ENCODE data around the gene SPAG9.

SPAG9 gene

DNA sequence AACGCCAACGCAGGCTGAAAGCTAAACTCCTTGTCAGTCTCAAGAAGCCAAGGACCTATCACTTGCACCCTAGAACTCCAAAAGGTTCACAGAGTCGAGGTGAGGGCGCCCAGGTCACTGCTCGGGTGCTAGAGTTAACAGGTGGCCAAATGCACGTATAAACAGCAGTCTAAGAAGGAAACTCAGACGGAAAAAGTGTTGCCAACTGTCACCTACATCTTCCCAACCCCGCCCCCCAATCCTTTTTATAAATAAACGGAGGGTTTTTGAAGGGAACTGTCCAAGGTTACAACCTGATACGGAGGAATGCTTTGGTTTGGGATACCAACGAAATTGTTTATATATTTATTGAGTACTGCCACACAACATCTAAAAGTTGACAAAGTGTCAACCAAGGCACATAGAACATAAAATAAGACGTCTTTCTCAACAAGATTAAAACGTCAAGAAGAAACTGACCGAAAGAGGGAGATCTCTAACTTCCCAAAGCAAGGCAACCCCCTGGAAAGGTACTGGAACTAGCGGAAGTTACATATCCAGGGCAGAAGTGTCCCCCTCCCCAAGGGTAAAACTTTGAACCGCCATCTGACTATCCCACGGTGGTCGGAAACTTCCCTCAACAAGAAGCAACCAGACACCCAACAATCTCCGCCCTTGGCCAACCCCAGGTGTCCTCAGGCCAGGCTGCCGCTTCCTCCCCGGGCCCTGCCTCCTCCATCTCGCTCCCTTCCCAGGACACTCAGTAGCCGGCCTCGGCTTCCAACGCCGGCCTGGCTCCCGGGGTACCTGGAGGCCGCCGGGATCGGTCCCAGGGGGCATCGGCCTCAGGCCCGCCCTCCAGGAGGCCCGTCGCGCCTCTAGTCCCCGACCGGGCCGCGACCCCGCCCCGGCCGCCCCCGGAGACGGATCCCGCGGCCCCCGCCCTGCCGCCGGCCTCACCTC lies 982 bp downstream of the SPAG9 start:
- H3K4me2 ChIP-seq (ENCODE audit: insufficient read depth, low read length, poor library complexity, severe bottlenecking), result peak overlapping the region; percentile 75
- DNase-seq (ENCODE audit: low spot score), result peak; percentile 37

DNA sequence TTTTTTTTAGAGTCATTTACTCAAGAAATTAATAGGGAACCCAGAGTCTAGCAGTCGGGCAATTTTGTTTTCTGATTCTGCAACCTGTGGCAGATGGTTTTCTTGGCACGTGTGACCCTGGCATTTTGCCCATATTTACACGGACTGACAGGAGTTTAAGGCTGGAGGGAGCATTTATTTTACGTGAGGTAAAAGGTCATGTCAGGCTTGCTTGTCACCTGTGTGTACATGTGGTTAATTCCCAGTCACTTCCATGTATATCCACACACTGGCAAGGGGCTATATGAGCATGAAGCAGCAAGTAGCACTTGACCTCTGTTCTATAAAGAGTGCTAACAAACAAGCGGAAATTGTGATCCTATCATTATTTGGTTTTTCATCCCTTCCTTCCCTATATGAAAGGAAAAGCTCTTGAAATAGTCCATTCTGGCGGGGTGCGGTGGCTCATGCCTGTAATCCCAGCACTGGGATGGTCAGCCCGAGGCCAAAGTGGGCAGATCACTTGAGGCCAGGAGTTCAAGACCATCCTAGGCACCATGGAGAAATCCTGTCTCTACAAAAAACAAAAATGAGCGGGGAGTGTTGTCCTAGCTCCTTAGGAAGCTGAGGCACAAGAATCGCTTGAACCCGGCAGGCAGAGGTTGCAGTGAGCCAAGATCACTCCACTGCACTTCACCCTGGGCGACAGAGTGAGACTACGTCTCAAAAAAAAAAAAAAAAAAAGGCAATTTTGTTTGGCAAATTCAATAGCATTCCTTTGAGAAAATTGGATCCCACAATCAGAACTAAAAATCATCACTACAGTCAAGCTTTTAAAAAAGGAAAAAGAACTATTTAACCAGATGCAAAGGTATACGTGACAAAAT lies 2.1 kb downstream of the SPAG9 start:
- Histone ChIP-seq H4K91ac (ENCODE audit: low read depth, low read length, poor library complexity) (no peak overlapping the region), H3K23ac (ENCODE audit: low read depth, low read length, poor library complexity) (no peak overlapping the region), H2AK5ac (ENCODE audit: low read depth, low read length) (no peak overlapping the region), H3K36me3 (replicated peaks in 1 of 2; ENCODE audit: control insufficient read depth in 2 of 2, insufficient read depth in 2 of 2, low read length in 2 of 2) (no peaks in the 10 kb centered on the region), H3K9me3 (replicated peaks in 1 of 2; ENCODE audit: control insufficient read depth in 2 of 2, insufficient read depth in 1 of 2, low read depth in 1 of 2, low read length in 2 of 2) (no peaks in the 10 kb centered on the region), H3K14ac (ENCODE audit: low read length) (no peak overlapping the region), H3K27me3 (ENCODE audit: control insufficient read depth in 3 of 3, insufficient read depth in 3 of 3, low read depth in 1 of 3, low read length in 3 of 3) (no peaks in the 10 kb centered on the region), H3K4me2 (ENCODE audit: insufficient read depth, low read length, poor library complexity, severe bottlenecking) (no peak overlapping the region), H3K4me1 (ENCODE audit: control insufficient read depth in 2 of 2, insufficient read depth in 1 of 2, low read depth in 1 of 2, low read length in 2 of 2) (peaks cover 8 to 16% of the 10 kb centered on the region in 2 donors), H3K4me3 (ENCODE audit: low read length in 2 of 2) (peak overlapping the region in 1 of 2 donors; percentile 100), H3K27ac (replicated peaks; ENCODE audit: low read length) (no peak overlapping the region), H2AFZ (ENCODE audit: low read length) (no peak overlapping the region), H2BK120ac (ENCODE audit: low read depth, low read length) (no peak overlapping the region), H3K79me1 (ENCODE audit: low read depth, low read length) (peaks cover 6% of the 10 kb centered on the region), H3K18ac (ENCODE audit: low read length) (no peak overlapping the region), H3K4ac (ENCODE audit: low read length) (no peak overlapping the region), H4K8ac (ENCODE audit: low read depth, low read length) (no peak overlapping the region), H2BK12ac (ENCODE audit: low read length) (no peak overlapping the region), H2BK5ac (ENCODE audit: low read length) (no peak overlapping the region), H2BK15ac (ENCODE audit: low read length) (no peak overlapping the region), H3K9ac (ENCODE audit: low read depth, low read length, poor library complexity) (no peak overlapping the region)
- DNase-seq (ENCODE audit: low spot score), result no peak
- WGBS, 2 donors (ENCODE audit: extremely low coverage in 2 of 2, insufficient read length in 2 of 2, insufficient replicate concordance in 1 of 2), result no CpG with 5 or more reads among the region's 14 CpGs

More for the DNA sequence above, 982 bp downstream of the SPAG9 start:
- H3K27me3 ChIP-seq (ENCODE audit: control insufficient read depth in 3 of 3, insufficient read depth in 3 of 3, low read depth in 1 of 3, low read length in 3 of 3), result no peaks in the 10 kb centered on the region
- peak overlapping the region; percentile 93 for H2AFZ ChIP-seq (ENCODE audit: low read length)
- no peak overlapping the region for H2AK5ac ChIP-seq (ENCODE audit: low read depth, low read length)
- peak overlapping the region; percentile 82 for H3K14ac ChIP-seq (ENCODE audit: low read length)
- H3K18ac ChIP-seq (ENCODE audit: low read length), result peak overlapping the region; percentile 85
- H3K4ac ChIP-seq (ENCODE audit: low read length), result no peak overlapping the region
- no peak overlapping the region for H2BK12ac ChIP-seq (ENCODE audit: low read length)
- peaks cover 6% of the 10 kb centered on the region for H3K79me1 ChIP-seq (ENCODE audit: low read depth, low read length)
- no peak overlapping the region for H2BK5ac ChIP-seq (ENCODE audit: low read length)
- WGBS, 2 donors (ENCODE audit: extremely low coverage in 2 of 2, insufficient read length in 2 of 2, insufficient replicate concordance in 1 of 2), result no CpG with 5 or more reads among the region's 49 CpGs
- H3K9me3 ChIP-seq (replicated peaks in 1 of 2; ENCODE audit: control insufficient read depth in 2 of 2, insufficient read depth in 1 of 2, low read depth in 1 of 2, low read length in 2 of 2), result no peaks in the 10 kb centered on the region
- H4K8ac ChIP-seq (ENCODE audit: low read depth, low read length), result no peak overlapping the region
- H3K4me1 ChIP-seq (ENCODE audit: control insufficient read depth in 2 of 2, insufficient read depth in 1 of 2, low read depth in 1 of 2, low read length in 2 of 2), result peaks cover 8 to 16% of the 10 kb centered on the region in 2 donors
- peak overlapping the region; percentile 97 for H3K23ac ChIP-seq (ENCODE audit: low read depth, low read length, poor library complexity)
- H3K36me3 ChIP-seq (replicated peaks in 1 of 2; ENCODE audit: control insufficient read depth in 2 of 2, insufficient read depth in 2 of 2, low read length in 2 of 2), result no peaks in the 10 kb centered on the region
- H3K27ac ChIP-seq (replicated peaks; ENCODE audit: low read length), result peak overlapping the region; percentile 64
- peak overlapping the region; percentile 99 for H3K9ac ChIP-seq (ENCODE audit: low read depth, low read length, poor library complexity)
- peak overlapping the region; percentile 89 to 100 for H3K4me3 ChIP-seq (ENCODE audit: low read length in 2 of 2)
- no peak overlapping the region for H4K91ac ChIP-seq (ENCODE audit: low read depth, low read length, poor library complexity)
- H2BK15ac ChIP-seq (ENCODE audit: low read length), result peak overlapping the region; percentile 71
- H2BK120ac ChIP-seq (ENCODE audit: low read depth, low read length), result no peak overlapping the region

DNA sequence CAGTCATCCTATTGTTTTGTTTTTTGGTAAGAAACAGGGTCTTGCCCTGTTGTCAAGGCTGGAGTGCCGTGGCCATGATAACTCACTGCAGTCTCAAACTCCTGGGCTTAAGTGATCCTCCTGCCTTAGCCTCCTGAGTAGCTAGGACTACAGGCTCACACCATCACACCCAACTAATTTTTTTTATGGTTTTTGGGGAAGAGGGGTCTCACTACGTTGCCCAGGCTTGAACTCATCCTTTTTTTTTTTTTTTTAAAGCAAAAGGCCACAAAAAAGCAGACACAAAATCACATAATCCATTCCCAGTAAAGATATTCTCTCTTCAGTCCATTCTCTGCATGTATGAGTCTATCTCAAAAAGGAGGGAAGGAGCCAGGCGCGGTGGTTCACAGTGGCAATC lies 5.5 kb downstream of the SPAG9 start:
- Histone ChIP-seq H2AK5ac (ENCODE audit: low read depth, low read length) (no peak overlapping the region), H3K4ac (ENCODE audit: low read length) (no peak overlapping the region), H4K8ac (ENCODE audit: low read depth, low read length) (no peak overlapping the region), H3K9ac (ENCODE audit: low read depth, low read length, poor library complexity) (no peak overlapping the region), H3K23ac (ENCODE audit: low read depth, low read length, poor library complexity) (no peak overlapping the region), H3K9me3 (replicated peaks in 1 of 2; ENCODE audit: control insufficient read depth in 2 of 2, insufficient read depth in 1 of 2, low read depth in 1 of 2, low read length in 2 of 2) (no peaks in the 10 kb centered on the region), H2BK5ac (ENCODE audit: low read length) (no peak overlapping the region), H3K36me3 (replicated peaks in 1 of 2; ENCODE audit: control insufficient read depth in 2 of 2, insufficient read depth in 2 of 2, low read length in 2 of 2) (peaks cover 0 to 2% of the 10 kb centered on the region in 2 donors), H3K4me3 (ENCODE audit: low read length in 2 of 2) (no peak overlapping the region), H3K14ac (ENCODE audit: low read length) (no peak overlapping the region), H2AFZ (ENCODE audit: low read length) (no peak overlapping the region), H3K4me2 (ENCODE audit: insufficient read depth, low read length, poor library complexity, severe bottlenecking) (no peak overlapping the region), H2BK12ac (ENCODE audit: low read length) (no peak overlapping the region), H2BK15ac (ENCODE audit: low read length) (no peak overlapping the region), H3K27ac (replicated peaks; ENCODE audit: low read length) (no peak overlapping the region), H3K79me1 (ENCODE audit: low read depth, low read length) (peaks cover 4% of the 10 kb centered on the region), H3K18ac (ENCODE audit: low read length) (no peak overlapping the region), H3K27me3 (ENCODE audit: control insufficient read depth in 3 of 3, insufficient read depth in 3 of 3, low read depth in 1 of 3, low read length in 3 of 3) (no peaks in the 10 kb centered on the region), H3K4me1 (ENCODE audit: control insufficient read depth in 2 of 2, insufficient read depth in 1 of 2, low read depth in 1 of 2, low read length in 2 of 2) (peaks cover 3 to 9% of the 10 kb centered on the region in 2 donors), H2BK120ac (ENCODE audit: low read depth, low read length) (no peak overlapping the region), H4K91ac (ENCODE audit: low read depth, low read length, poor library complexity) (no peak overlapping the region)
- DNase-seq (ENCODE audit: low spot score), result no peak
- no CpG with 5 or more reads among the region's 4 CpGs for WGBS, 2 donors (ENCODE audit: extremely low coverage in 2 of 2, insufficient read length in 2 of 2, insufficient replicate concordance in 1 of 2)
